ENCODE measurements around the gene MCU.

MCU gene

GRCh38 chr10:72809006-72809405, 117.1 kb downstream of the MCU start:
- DNase-seq: no peak

GRCh38 chr10:72810976-72811375, 119.0 kb downstream of the MCU start:
- DNase-seq: no peak

- DNase-seq: no peak
These were observed 120.4 kb downstream of the MCU start for GRCh38 chr10:72812415-72812752.

- no peak for DNase-seq
These were observed 120.9 kb downstream of the MCU start for GRCh38 chr10:72812753-72813430.

- no peak for DNase-seq
These were observed 122.3 kb downstream of the MCU start for GRCh38 chr10:72814099-72814790.

- no peak for DNase-seq
These were observed 124.6 kb downstream of the MCU start for GRCh38 chr10:72816565-72816964.

GRCh38 chr10:72818076-72818475, 126.1 kb downstream of the MCU start:
- DNase-seq: no peak

GRCh38 chr10:72819053-72819452, 127.1 kb downstream of the MCU start:
- DNase-seq: no peak

GRCh38 chr10:72821606-72822005, 129.7 kb downstream of the MCU start:
- DNase-seq: no peak

- DNase-seq: no peak
These were observed 130.5 kb downstream of the MCU start for GRCh38 chr10:72822342-72822986.

GRCh38 chr10:72825163-72825562, 133.2 kb downstream of the MCU start:
- no peak for DNase-seq

GRCh38 chr10:72826346-72826745, 134.4 kb downstream of the MCU start:
- DNase-seq: no peak

- DNase-seq: no peak
These were observed 136.4 kb downstream of the MCU start for GRCh38 chr10:72828294-72828693.

- DNase-seq: no peak
These were observed 138.7 kb downstream of the MCU start for GRCh38 chr10:72830625-72831024.

GRCh38 chr10:72831696-72832409, 139.9 kb downstream of the MCU start:
- no peak for DNase-seq

- DNase-seq: no peak
These were observed 140.8 kb downstream of the MCU start for GRCh38 chr10:72832701-72833100.

GRCh38 chr10:72834183-72834825, 142.4 kb downstream of the MCU start:
- DNase-seq: no peak

- DNase-seq: no peak
These were observed 148.4 kb downstream of the MCU start for GRCh38 chr10:72840319-72840718.

- DNase-seq: no peak
These were observed 149.5 kb downstream of the MCU start for GRCh38 chr10:72841487-72841886.

GRCh38 chr10:72842164-72842563, 150.2 kb downstream of the MCU start:
- DNase-seq: no peak

GRCh38 chr10:72846238-72846637, 154.3 kb downstream of the MCU start:
- DNase-seq: no peak

- DNase-seq: no peak
These were observed 155.7 kb downstream of the MCU start for GRCh38 chr10:72847681-72848080.

GRCh38 chr10:72850861-72851260, 158.9 kb downstream of the MCU start:
- no peak for DNase-seq

Measured in DMS79 (cell line).